GM12878 (cell line): Measurements from ENCODE around the gene PIP5KL1. TPM values are rescaled to one million over a fixed set of nuclear protein-coding genes. Genes with fewer than 3 reads are reported as not detected.

Experiments
- ATAC-seq: fragments of 200-7000 bp; cut with Tn5 transposase; 3 replicates; pipeline ENCODE4 v1.9.1; 2020; ENCODE audit warnings: mild to moderate bottlenecking, moderate library complexity
- BruUV-seq: library from RNA; stranded (reverse); fragments of 400-500 nt; replicated peaks from 2 replicates; lab custom pipeline; 2021; lab: Mats Ljungman, UMichigan
- CTCF ChIA-PET: fragments of 300-600 bp; sonication (Branson Sonifier 250); formaldehyde crosslinking; extraction: SDS; loops from one replicate; lab custom pipeline; 2021; ENCODE audit warnings: inconsistent platforms; lab: Yijun Ruan, JAX
- POLR2A ChIA-PET: fragments of 350-600 bp; formaldehyde crosslinking; extraction: SDS; loops from one replicate; lab custom pipeline; 2021; ENCODE audit warnings: inconsistent platforms; lab: Charles Lee
- RAD21 ChIA-PET: fragments of 300-600 bp; sonication (Branson Sonifier 250); formaldehyde crosslinking; loops from one replicate; lab custom pipeline; 2023; ENCODE audit warnings: antibody characterized with exemption; ENCODE audit not compliant: unreplicated experiment; lab: Charles Lee
- SMC1A ChIA-PET: fragments of 300-600 bp; sonication (Branson Sonifier 250); formaldehyde crosslinking; loops from one replicate; lab custom pipeline; 2023; ENCODE audit not compliant: unreplicated experiment, uncharacterized antibody; lab: Charles Lee
- DNase-seq: peaks from one replicate; pipeline ENCODE4 v3.0.0-alpha.2; 2011; ENCODE audit warnings: low read depth, low spot score
- FAIRE-seq: peaks from 3 replicates; lab custom pipeline; 2011; peaks lifted over from hg19 to GRCh38; lab: Jason Lieb, UNC
- H2AFZ ChIP-seq: 2 replicates; pipeline ENCODE4 v1.6.0; 2011; ENCODE audit warnings: low read depth, low read length, control low read depth; ENCODE audit not compliant: control insufficient read depth
- H3K27ac ChIP-seq: 2 replicates; pipeline ENCODE4 v1.5.1; 2011; ENCODE audit warnings: control low read depth; ENCODE audit not compliant: control insufficient read depth, insufficient read depth
- H3K27me3 ChIP-seq, 2 experiments: replicated peaks in 1 of 2; 2 replicates each; pipeline versions ENCODE4 v1.6.0 to v1.6.1; 2011; ENCODE audit warnings: low read length in 1 of 2; ENCODE audit not compliant: control insufficient read depth in 2 of 2, insufficient read depth in 2 of 2
- H3K36me3 ChIP-seq, 2 experiments: 2 replicates each; pipeline ENCODE4 v1.5.1; 2011; ENCODE audit warnings: low read length in 1 of 2; ENCODE audit not compliant: control insufficient read depth in 2 of 2, insufficient read depth in 2 of 2
- H3K4me1 ChIP-seq: 2 replicates; pipeline ENCODE4 v1.6.1; 2011; ENCODE audit warnings: mild to moderate bottlenecking, low read length, moderate library complexity, mixed read lengths; ENCODE audit not compliant: control insufficient read depth, insufficient read depth
- H3K4me2 ChIP-seq: 2 replicates; pipeline ENCODE4 v1.6.0; 2011; ENCODE audit warnings: control low read depth; ENCODE audit not compliant: control insufficient read depth, insufficient read depth
- H3K4me3 ChIP-seq: fragments of 200-600 bp; sonication (generic); 2 replicates; pipeline ENCODE4 v1.5.1; 2016
- H3K79me2 ChIP-seq: 2 replicates; pipeline ENCODE4 v1.6.0; 2011; ENCODE audit warnings: low read length; ENCODE audit not compliant: control insufficient read depth, insufficient read depth
- H3K9ac ChIP-seq: 2 replicates; pipeline ENCODE4 v1.8.0; 2011; ENCODE audit warnings: low read length, control low read depth, mixed read lengths; ENCODE audit not compliant: control insufficient read depth, insufficient read depth
- H3K9me3 ChIP-seq: replicated peaks from 3 replicates; pipeline ENCODE4 v1.5.1; 2011; ENCODE audit warnings: mild to moderate bottlenecking, low read length; ENCODE audit not compliant: control insufficient read depth, insufficient read depth
- H4K20me1 ChIP-seq: 2 replicates; pipeline ENCODE4 v1.6.0; 2011; ENCODE audit not compliant: control insufficient read depth, insufficient read depth
- BCL11A ChIP-seq: IDR thresholded peaks from 2 replicates; pipeline ENCODE4 v1.6.1; 2011; ENCODE audit warnings: low read depth, low read length
- BCL3 ChIP-seq: IDR thresholded peaks from 2 replicates; pipeline ENCODE4 v1.6.1; 2011; ENCODE audit warnings: borderline replicate concordance, low read depth, mild to moderate bottlenecking, moderate library complexity, low read length; ENCODE audit not compliant: insufficient read depth, poor library complexity, severe bottlenecking
- CBX3 ChIP-seq: fragments of 200-600 bp; sonication (generic); IDR thresholded peaks from 2 replicates; pipeline ENCODE4 v1.6.1; 2016; ENCODE audit warnings: low read depth, borderline replicate concordance
- CEBPB ChIP-seq, 2 experiments: fragments of 150-350 bp in 1 of 2; IDR thresholded peaks; 2 replicates each; pipeline ENCODE4 v1.6.1; 2012 to 2014; ENCODE audit warnings: low read depth in 2 of 2, low read length in 2 of 2, borderline replicate concordance in 1 of 2, inconsistent platforms in 1 of 2
- CHD1 ChIP-seq: IDR thresholded peaks from 2 replicates; pipeline ENCODE4 v1.6.1; 2012; ENCODE audit warnings: low read depth, low read length, improper control_type of control experiment
- EED ChIP-seq: sonication (generic); IDR thresholded peaks from 2 replicates; pipeline ENCODE4 v1.6.1; 2016; ENCODE audit warnings: antibody characterized with exemption, low read depth
- EP300 ChIP-seq, 2 experiments: fragments of 150-350 bp in 1 of 2; IDR thresholded peaks; 2 replicates each; pipeline ENCODE4 v1.6.1; 2011 to 2012; ENCODE audit warnings: low read depth in 2 of 2, low read length in 2 of 2, borderline replicate concordance in 1 of 2, improper control_type of control experiment in 1 of 2, inconsistent platforms in 1 of 2; ENCODE audit not compliant: control insufficient read depth in 1 of 2
- LARP7 ChIP-seq: fragments of 450-650 bp; IDR thresholded peaks from 2 replicates; pipeline ENCODE4 v1.6.1; 2017; ENCODE audit warnings: mild to moderate bottlenecking
- MEF2A ChIP-seq: IDR thresholded peaks from 2 replicates; pipeline ENCODE4 v1.6.1; 2011; ENCODE audit warnings: low read depth, mild to moderate bottlenecking, low read length, moderate library complexity; ENCODE audit not compliant: insufficient read depth
- MEF2B ChIP-seq: fragments of 450-650 bp; IDR thresholded peaks from 2 replicates; pipeline ENCODE4 v1.6.1; 2018; ENCODE audit warnings: mild to moderate bottlenecking, moderate library complexity; ENCODE audit not compliant: partially characterized antibody, poor library complexity, severe bottlenecking
- NRF1 ChIP-seq: conservative IDR thresholded peaks from 2 replicates; pipeline ENCODE4 v1.6.1; 2011; ENCODE audit warnings: mild to moderate bottlenecking, low read depth, low read length, improper control_type of control experiment
- RELA ChIP-seq: fragments of 450-650 bp; IDR thresholded peaks from 2 replicates; pipeline ENCODE4 v1.8.0; 2014; ENCODE audit warnings: borderline replicate concordance; ENCODE audit not compliant: partially characterized antibody
- SMAD1 ChIP-seq: fragments of 450-650 bp; IDR thresholded peaks from 2 replicates; pipeline ENCODE4 v1.6.1; 2018; ENCODE audit warnings: mild to moderate bottlenecking, low read depth; ENCODE audit not compliant: partially characterized antibody
- YBX1 ChIP-seq: fragments of 450-650 bp; IDR thresholded peaks from 2 replicates; pipeline ENCODE4 v1.6.1; 2016; ENCODE audit warnings: antibody characterized with exemption
- ZBED1 ChIP-seq: IDR thresholded peaks from 2 replicates; pipeline ENCODE4 v1.6.1; 2016; ENCODE audit warnings: borderline replicate concordance
- ZBTB4 ChIP-seq: fragments of 450-650 bp; formaldehyde crosslinking; IDR thresholded peaks from 2 replicates; pipeline ENCODE4 v1.4.0; 2022; ENCODE audit warnings: mild to moderate bottlenecking, moderate library complexity
- WGBS: methylation state at CpG from one replicate; pipeline ENCODE4 v1.1.6; 2016; ENCODE audit warnings: low lambda C conversion rate; ENCODE audit not compliant: insufficient replicate concordance, insufficient coverage; ENCODE audit errors: missing lambda C conversion rate; 5-methylcytosine and 5-hydroxymethylcytosine counted together
- in situ Hi-C: fragments of 300-500 bp; cut with MboI; formaldehyde crosslinking; loops from 9 replicates; pipeline ENCODE4 v1.14.3; 2018; ENCODE audit warnings: mixed read lengths
- intact Hi-C: fragments of 100-400 bp; cut with micrococcal nuclease; formaldehyde crosslinking; loops from one replicate; pipeline ENCODE4 v1.14.2; 2022; ENCODE audit not compliant: unreplicated experiment
- polyA plus RNA-seq, 11 experiments: library from polyadenylated mRNA; depleted of rRNA in 4 of 11; unstranded in 6 of 11; stranded (reverse) in 5 of 11; fragments of >200 nt; fragmentation: Nextera tagmentation in 4 of 11; fragmentation: Illumina TruSeq in 1 of 11; extraction: Ambion mirVana in 4 of 11; extraction: Trizol in 1 of 11; gene quantifications; 1 replicate in 1 of 11; 2 replicates in 10 of 11; pipeline versions ENCODE4 v1.2.1 to v1.2.3, GENCODE V29; 2011 to 2016; ENCODE audit warnings: inconsistent platforms in 2 of 11, missing spikeins in 2 of 11, low read depth in 1 of 11
- total RNA-seq, 4 experiments: library from RNA; depleted of rRNA in 3 of 4; stranded (reverse); fragments of >200 nt in 3 of 4; fragmentation: Illumina TruSeq in 1 of 4; extraction: Trizol in 1 of 4; gene quantifications; 2 replicates each; pipeline versions ENCODE4 v1.2.1 to v1.2.3, GENCODE V29; 2013 to 2021

The PIP5KL1 gene
- total and polyA plus RNA-seq, 10 of the 15 experiments (the other 5 are each of a cell fraction or from before 2014, with no cell fraction given): 0.04 to 0.67 (median 0.43) TPM; not detected in 2

- no peak for TF ChIP-seq CHD1
- TF ChIP-seq CEBPB (IDR thresholded peaks at IDR 0.05; ENCODE audit: borderline replicate concordance in 1 of 2, low read depth in 2 of 2, low read length in 2 of 2): no peak
- no peak for TF ChIP-seq LARP7
- no peak for TF ChIP-seq ZBED1
- TF ChIP-seq CBX3: no peak
- no peak for TF ChIP-seq MEF2B
- no peak for TF ChIP-seq EED
These were observed 19.4 kb upstream of the PIP5KL1 start (continued) for GRCh38 chr9:127949827-127950512.

GRCh38 chr9:127947841-127948710 is 17.5 kb upstream of the PIP5KL1 start:
- Histone ChIP-seq H3K36me3 (peaks cover 0 to 7% of the 10 kb centered on the region in 2 experiments; a peak in 3 of 4 replicates), H3K27me3 (no peaks in the 10 kb centered on the region), H3K79me2 (no peaks in the 10 kb centered on the region), H3K9ac (no peak overlapping the region), H3K4me3 (no peak overlapping the region), H3K27ac (no peak overlapping the region), H2AFZ (no peak overlapping the region), H3K4me1 (peaks cover 7% of the 10 kb centered on the region), H3K9me3 (no peaks in the 10 kb centered on the region), H4K20me1 (no peaks in the 10 kb centered on the region), H3K4me2 (no peak overlapping the region)
- SMC1A ChIA-PET: interaction anchor here (1.3 kb wide), 1 partner anchor 79 kb away, joined by 4 read pairs; no protein-coding TSS in a partner anchor
- FAIRE-seq (no peak), ATAC-seq (no peak), DNase-seq (no peak)
- in situ Hi-C loops (no loop called here), intact Hi-C loops (no loop called here)
- CTCF ChIA-PET: interaction anchor here (1.0 to 13.8 kb wide), 3 partner anchors 10 to 95 kb away, joined by 3 to 332 read pairs (median 5); no protein-coding TSS in a partner anchor
- POLR2A ChIA-PET: no interaction called here
- RAD21 ChIA-PET: interaction anchor here (1.4 kb wide), 1 partner anchor 86 kb away, joined by 3 read pairs; no protein-coding TSS in a partner anchor
- BruUV-seq: no TSS peak
- 72% methylated on average over 17 of the region's 17 CpGs for WGBS
- TF ChIP-seq BCL11A (no peak), BCL3 (no peak), ZBTB4 (CRISPR knock-in tag) (no peak), RELA (no peak), NRF1 (no peak), SMAD1 (no peak), MEF2A (no peak), EP300 (IDR thresholded peaks at IDR 0.05; ENCODE audit: borderline replicate concordance in 1 of 2, control insufficient read depth in 1 of 2, low read depth in 2 of 2, low read length in 2 of 2) (no peak), YBX1 (no peak)
